ENCODE measurements around the gene SSX2IP. TPM values are rescaled to one million over a fixed set of nuclear protein-coding genes. Genes with fewer than 3 reads are reported as not detected.

The SSX2IP gene
- total RNA-seq (10 to 100 TPM in 1 of 2 donors, 1 to 10 TPM in 1; 8.5 to 21.8 TPM), polyA plus RNA-seq (1 to 10 TPM; 3.7 to 4.3 TPM)

- Histone ChIP-seq H3K9me3 (ENCODE audit: control insufficient read depth in 4 of 4, low read length in 3 of 4) (no peaks in the 10 kb centered on the region), H3K4me3 (ENCODE audit: low read depth in 1 of 3, low read length in 3 of 3) (peak within 1 kb of the TSS; percentile 63 to 98 (median 86)), H3K9ac (ENCODE audit: low read depth in 1 of 2, low read length in 2 of 2) (peak within 1 kb of the TSS; percentile 66 to 68), H3K27ac (ENCODE audit: low read depth in 1 of 2, low read length in 2 of 2) (peak within 1 kb of the TSS; percentile 59 to 84), H3K4me1 (ENCODE audit: control insufficient read depth in 4 of 4, insufficient read depth in 4 of 4, low read length in 3 of 4) (peaks cover 3 to 28% (median 10%) of the 10 kb centered on the region in 4 donors), H3K27me3 (ENCODE audit: control insufficient read depth in 4 of 4, insufficient read depth in 4 of 4, low read length in 3 of 4) (no peaks in the 10 kb centered on the region), H3K36me3 (ENCODE audit: control insufficient read depth in 4 of 4, insufficient read depth in 3 of 4, low read depth in 1 of 4, low read length in 3 of 4) (no peaks in the 10 kb centered on the region)
- TF ChIP-seq FOXA2 (IDR thresholded peaks at IDR 0.05) (no peak), EGR1 (IDR thresholded peaks at IDR 0.05; ENCODE audit: low read depth in 2 of 2) (peak; percentile 66 to 81), HNF4A (conservative IDR thresholded peaks at IDR 0.05) (peak in 1 of 2 donors; percentile 7), GABPA (IDR thresholded peaks at IDR 0.05 in 1 of 2, conservative IDR thresholded peaks at IDR 0.05 in 1 of 2) (no peak), NR2F2 (IDR thresholded peaks at IDR 0.05) (no peak), YY1 (IDR thresholded peaks at IDR 0.05) (peak; percentile 35), JUND (IDR thresholded peaks at IDR 0.05) (peak in 1 of 2 donors; percentile 33), ZBTB33 (IDR thresholded peaks at IDR 0.05) (no peak), ATF3 (IDR thresholded peaks at IDR 0.05) (no peak), FOXA1 (IDR thresholded peaks at IDR 0.05) (no peak), RXRA (IDR thresholded peaks at IDR 0.05) (no peak), TAF1 (conservative IDR thresholded peaks at IDR 0.05) (no peak), CTCF (IDR thresholded peaks at IDR 0.05; ENCODE audit: low read depth, low read length, missing input control) (no peak), RAD21 (IDR thresholded peaks at IDR 0.05) (no peak), REST (IDR thresholded peaks at IDR 0.05) (no peak), MAX (IDR thresholded peaks at IDR 0.05) (no peak), SP1 (IDR thresholded peaks at IDR 0.05) (peak; percentile 74), HNF4G (IDR thresholded peaks at IDR 0.05) (no peak)
- 2% methylated on average over 68 of the region's 68 CpGs for WGBS
- peak; percentile 100 for DNase-seq (ENCODE audit: low spot score)
Observed at GRCh38 chr1:84690397-84691121, at the start of gene SSX2IP. Gene SSX2IP, minus strand, starts transcription at chr1:84690461. Its CDS starts 19,242 bp downstream, at chr1:84671219.

All from liver (tissue), 9 donors.